ENCODE data around the gene C10orf71.

C10orf71 gene

DNA sequence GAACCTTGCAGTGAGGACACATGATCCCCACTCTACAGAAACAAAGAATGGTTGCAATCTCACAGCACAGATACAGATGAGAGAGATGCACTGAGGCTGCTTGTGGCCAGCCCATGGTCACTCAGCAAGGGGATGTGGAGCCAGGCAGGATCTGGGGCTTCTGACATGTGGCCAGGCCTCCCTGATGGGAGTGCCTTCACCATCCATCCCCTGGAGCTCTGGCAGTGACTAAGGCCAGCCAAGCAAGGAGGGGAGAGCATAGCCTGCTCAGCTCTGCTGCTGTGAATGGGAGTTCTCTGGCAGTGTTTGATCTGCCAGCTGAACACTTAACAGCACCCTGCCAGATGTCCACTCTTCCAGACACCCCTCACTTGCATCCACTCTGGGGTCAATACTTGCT is 19.8 kb downstream of the C10orf71 start:
- no peak for DNase-seq

DNA sequence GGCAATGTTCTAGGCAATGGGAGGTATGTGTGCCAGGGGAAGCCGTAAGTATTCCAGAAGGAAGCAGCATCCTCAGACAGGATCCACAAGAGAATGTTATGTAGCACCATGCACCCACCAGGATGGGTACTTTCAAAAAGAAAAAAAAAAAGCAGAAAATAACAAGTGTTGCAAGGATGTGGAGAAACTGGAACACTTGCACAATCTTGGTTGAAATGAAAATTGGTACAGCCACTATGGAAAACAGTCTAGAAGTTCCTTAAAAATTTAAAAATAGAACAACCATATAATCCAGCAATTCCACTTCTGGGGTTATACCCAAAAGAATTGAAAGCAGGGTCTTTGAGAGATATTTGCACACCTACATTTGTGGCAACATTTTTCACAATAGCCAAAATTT is 20.2 kb downstream of the C10orf71 start:
- DNase-seq: no peak

DNA sequence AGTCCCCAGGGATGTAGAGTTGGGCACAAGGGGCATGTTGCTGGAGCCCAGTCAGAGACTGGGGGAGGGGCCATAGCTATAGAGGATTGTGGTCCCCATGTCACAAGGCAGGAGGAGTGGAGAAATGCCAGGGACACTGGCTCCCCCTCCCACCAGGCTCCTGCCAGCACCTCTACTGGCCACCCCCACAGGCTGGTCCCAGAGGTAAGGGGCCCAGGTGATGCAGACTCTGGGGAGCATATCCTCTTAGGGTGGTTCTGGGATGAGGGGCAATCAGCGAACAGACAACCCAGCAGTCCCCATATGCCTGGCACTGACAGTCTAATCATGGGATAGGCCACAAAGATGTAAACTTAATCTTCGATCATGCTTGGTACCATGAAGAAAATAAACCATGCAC is 21.2 kb downstream of the C10orf71 start:
- no peak for DNase-seq

DNA sequence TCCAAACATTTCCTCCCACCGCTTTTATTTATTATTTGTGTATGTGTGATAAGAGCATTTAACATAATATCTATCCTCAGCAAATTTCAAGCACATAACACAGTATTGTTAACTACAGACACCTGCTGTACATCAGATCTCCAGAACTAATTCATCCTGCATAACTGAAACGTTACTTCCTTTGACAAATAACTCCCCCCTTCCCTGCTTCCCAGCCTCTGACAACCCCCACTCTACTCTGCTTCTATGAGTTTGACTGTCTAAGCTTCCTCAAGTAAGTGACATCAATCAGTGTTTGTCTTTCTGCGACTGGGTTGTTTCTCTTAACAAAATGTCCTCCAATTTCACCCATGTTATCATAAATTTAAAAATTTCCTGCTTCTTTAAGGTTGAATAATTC is 22.1 kb downstream of the C10orf71 start:
- DNase-seq: no peak

DNA sequence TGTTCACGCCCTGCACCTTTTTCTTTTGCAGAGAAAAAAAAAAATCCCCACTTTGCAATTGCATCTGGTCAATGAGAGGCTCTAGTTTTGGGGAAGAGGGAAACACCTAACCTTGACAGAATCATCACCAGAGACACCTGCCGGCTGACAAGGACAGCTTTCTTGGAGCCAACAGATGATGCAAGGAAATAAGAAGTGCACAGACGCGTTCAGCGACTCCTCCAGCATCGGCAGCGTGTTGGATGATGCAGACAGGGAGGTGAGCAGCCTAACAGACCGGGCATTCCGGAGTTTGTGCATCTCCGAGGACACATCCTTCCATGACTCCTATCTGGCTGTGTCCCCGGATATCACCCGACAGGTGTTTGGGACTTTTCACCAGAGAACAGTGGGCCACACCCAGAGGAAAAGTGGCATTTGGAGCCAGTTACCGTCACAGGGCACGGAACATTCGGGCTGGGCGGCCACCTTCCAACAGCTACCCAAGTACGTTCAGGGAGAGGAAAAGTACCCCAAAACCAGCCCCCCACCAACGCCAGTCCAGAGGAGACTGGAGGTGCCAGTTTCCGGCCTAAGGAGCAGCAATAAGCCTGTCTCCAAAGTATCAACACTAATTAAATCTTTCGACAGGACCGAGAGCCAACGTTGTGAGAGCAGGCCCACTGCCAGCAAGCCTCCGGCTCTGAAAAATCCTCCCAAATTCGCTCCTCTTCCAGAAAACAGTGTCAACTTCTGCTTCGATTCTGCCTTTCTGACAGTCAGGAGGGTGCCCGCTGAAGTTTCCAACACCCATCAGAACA is 23.6 kb downstream of the C10orf71 start:
- DNase-seq: no peak

DNA sequence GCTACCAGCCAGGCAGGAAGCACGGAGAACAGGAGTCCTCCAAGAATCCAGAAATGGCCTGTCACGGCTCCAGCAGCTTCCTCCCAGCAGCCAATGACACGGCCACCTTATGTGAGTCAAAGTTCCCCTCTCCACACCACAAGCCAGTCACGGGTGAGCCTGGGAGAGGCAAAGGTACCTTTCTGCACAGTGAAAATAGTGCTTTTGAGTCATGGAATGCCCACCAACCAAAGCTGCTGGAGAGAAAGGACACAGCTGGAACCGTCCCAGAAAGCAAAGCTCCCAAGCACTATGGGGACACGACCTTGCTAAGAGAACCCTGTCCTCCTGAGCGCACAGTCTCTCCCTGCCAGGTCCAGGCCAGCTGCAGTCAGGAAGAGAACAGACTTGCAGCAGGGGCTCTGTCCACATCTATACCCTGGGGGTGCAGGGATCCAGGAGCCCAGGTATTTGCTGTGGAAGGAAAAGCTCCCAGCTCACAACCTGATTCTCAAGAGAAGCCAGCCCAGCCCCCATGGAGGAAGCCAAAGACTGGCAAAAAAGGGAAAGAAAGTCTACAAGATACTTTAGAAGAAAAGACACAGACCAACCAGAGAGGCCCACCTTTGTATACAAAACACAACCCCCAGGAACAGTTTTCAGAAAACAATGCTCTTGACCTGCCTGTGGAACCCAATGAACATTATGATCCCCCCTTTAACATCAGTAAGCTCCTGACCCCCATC is 24.4 kb downstream of the C10orf71 start:
- DNase-seq: no peak

DNA sequence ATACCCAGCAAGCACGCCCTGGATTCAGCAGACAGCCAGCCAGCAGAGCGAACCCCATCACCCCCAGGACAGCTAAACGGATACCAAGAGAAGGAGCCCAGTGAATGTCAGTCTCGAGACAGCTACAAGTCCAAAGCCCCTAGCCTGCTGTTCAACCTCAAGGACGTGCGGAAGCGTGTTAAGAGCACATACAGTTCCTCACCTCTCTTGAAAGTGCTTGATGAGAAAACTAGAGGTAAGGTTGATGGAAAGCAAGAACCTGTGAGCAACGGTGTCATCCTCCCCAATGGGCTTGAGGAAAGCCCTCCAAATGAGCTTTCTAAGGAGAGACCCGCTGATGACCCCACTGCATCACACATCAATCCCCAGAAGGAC is 24.9 kb downstream of the C10orf71 start:
- no peak for DNase-seq

DNA sequence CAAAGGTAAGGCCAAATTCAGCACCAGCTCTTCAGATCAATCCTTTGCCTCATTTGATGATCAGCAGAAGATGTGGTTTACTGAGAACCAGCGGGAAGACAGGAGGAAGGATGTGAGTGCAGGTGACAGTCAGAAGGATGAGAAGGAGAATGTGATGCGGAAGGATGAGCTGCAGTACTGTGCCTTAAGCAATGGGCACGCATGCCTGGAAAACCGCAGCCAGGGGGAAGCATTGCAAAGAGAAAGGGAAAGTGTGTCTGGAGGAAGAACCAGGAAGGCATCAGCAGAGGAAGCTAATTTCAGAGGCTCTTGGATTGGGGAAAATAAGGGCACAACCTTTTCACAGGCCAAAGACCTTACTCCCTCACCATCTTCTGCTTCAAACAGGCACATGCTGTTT is 25.7 kb downstream of the C10orf71 start:
- DNase-seq: no peak

DNA sequence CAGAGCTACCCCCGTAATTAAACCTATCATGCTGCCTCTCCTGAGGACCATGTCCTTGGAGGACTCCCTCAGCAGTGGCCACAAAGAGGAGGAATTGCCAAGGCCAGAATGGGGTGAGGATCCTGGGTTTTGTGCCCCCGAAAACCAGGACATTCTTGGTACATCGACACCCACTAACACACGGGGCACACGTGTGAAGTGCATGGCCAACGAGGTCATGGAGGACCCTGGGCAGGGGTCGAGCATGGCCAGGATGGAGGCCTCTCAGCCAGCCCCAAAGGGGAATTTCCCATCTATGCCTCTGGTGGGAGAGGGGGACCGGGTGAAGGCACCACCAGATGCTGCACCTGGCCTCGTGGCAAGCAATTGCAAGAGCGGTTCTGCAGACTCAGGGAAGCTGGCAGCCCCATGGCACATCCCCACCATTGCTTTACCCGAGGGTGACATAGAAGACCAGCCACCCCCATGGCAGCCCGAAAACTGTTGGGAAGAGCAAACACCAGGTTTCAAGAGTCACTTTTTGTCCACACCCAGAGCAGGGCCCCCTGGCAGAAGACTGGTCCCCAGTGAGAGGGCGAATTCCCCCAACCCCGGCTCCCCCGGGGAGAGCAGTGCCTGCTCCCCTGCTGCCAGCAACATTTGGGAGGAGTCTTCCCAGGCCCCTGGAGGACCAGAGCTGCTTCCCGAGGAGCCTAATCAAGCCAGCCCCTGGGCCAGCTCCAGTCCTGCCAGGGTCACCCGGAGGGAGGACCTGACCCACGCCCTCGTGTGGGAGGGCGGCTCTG is 26.4 kb downstream of the C10orf71 start:
- no peak for DNase-seq

DNA sequence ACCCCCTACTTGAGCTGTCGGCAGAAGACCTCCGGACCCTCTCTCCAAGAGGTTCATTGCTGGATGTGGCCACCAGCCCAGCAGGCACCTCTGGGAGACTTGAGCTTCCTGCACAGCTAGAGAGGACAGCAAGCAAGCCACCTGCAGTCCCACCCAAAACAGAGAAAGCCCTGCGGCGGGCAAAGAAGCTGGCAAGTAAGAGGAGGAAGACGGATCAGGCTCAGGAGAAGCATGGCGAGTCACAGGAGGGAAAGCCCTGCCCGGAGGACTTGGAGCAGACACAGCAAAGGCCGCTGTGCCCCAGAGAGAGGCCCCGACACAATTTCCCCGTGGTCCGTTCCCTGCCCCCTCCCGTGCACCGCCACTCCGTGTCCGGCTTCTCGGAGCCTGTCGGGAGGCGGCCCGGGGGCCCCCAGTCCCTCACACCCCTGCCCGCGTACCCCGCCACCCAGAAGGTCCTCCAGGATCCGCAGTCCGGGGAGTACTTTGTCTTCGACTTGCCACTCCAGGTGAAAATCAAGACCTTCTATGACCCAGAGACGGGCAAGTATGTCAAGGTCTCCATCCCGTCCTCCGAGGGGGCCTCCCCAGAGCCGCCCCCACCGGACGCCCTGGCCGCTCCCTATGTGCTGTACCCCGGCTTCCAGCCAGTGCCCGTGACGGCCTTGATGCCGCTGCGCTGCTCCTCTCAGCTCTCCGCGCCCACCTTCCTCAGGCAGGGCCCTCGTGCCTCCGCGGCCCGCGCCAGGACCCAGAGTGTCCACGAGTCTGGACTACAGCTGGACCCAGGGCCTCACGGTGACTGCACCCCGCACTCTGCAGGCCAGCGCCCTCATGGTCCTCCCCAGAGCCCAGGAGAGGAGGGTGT is 27.2 kb downstream of the C10orf71 start:
- DNase-seq: no peak

DNA sequence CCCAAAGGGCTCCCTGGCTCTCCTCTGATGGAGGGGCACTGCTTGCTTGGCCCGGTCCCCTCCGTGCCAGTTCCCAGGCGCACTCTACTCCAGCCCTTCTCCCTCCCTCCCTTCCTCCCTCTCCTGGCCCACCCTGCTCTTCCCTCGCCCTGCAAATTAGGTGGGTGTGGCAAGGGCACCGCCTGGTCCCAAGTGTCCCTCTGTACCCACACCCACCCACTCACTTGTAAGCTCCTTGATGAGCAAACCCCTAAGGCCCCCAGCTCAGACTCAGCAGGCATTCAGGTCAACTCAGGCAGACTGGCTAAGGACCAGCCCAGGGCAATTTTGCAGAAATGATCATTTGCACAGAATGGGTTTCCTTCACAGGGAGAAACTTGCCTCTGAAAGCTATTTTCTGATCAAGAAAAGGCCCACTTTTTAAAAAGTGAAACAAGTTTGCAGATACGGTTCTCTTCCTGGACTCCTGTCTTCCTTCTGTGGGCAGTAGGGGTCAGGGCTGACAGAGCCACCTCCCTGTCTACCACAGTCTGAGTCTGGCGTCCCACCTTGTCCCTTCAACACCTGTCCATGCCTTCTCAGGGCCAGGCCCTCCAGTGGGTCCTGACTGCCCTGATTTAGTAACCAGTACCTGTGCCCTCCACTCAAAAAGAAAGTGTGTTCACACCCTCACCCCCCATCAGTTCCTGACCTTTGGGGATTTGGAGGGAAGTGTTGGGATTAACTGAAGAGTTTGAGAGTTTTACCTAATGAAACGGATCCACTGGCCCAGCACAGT is 28.3 kb downstream of the C10orf71 start:
- DNase-seq: no peak

DNA sequence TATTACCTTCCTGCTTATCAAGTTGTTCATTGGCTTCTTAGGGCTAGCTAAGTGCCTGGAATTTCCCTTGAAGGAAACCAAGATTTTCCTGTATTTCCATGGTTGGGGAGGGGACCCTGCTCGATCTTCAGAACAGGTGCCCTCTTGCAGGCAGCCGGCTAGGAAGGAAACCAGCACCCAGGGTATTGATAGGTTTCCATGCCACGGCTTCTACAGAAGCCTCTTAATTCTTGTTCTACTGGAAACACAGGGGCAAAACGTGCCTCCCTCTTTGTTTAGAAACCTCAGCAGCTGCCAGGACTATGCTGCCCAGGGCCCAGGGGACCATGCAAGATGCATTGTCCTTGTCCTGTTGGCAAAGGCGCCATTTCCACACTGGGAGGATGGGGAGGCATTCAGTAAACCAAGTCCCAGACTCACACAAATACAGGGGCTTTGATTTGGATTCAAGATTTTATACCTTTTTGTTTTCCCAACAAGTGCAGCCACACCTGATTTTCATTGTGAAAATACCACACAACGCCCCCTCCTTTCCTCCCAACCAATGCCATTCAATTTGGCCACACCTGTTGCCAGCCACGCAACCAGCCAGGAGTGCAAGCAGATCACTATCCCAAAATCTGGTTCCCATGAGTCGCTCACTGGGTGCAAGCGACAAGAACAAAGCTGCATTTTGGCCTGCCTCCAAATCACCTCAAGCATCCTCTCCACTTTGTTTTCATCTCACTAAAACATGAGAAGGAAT is 29.6 kb downstream of the C10orf71 start:
- no peak for DNase-seq

DNA sequence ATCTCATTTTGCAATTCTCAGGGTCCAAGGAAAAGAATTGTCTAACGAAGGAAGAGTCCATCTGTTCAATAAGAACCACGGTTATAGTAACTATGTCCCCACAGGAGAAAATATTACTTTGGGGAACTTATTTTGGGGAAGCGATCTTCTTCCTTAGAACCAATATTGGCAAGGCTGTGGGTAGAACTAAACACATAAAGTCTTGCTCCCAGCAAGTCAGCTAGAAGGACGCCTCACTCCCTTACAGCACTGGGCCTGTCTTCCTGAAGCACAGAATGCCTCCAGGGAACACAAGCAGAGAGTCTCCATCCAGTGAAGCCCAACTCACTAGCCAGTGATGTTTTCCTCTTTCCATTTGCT is 30.2 kb downstream of the C10orf71 start:
- no peak for DNase-seq

DNA sequence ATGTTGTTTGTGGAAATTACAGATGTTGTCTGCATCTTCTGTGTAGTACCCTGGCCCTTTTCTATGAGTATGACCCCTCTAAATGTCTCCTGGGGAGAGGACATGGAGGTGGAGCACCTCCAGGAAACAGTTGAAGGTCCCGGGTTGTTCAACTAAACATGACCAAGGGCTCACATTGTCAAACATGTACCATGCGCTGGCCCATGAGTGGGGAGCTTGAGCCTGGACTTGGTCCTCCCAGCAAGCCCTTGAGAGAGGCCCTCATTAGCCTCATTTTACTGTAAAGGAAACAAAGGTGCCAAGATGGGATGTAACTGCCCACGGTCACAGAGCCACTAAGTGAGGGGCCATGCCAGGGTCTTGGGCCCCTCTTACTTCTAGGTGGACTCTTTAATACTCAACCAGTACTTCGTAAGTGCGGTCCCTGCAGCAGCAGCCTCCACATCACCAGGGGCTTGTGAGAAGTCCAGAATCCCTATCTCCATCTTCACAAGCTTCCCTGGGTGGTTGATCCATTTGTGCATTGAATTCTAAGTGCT is 31.2 kb downstream of the C10orf71 start:
- DNase-seq: no peak

DNA sequence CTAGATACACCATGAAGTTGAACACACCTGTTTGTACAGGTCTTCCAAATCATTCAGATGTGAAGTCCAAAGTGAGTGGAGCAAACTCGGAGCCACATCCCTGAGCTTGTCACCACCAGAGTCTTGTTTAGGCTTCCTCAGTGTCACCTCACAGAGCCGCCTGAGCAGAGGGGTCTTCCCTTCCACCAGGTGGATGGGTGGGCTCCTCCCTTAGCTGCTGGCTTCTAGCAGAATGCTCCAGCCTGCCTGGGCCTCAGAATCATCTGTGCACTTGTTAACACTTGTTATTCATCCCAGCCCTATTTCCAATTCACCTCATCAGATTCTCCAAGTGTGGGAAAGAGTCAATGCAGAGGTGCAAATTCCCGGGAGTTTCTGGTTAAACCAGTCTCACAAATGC is 32.5 kb downstream of the C10orf71 start:
- DNase-seq: no peak

DNA sequence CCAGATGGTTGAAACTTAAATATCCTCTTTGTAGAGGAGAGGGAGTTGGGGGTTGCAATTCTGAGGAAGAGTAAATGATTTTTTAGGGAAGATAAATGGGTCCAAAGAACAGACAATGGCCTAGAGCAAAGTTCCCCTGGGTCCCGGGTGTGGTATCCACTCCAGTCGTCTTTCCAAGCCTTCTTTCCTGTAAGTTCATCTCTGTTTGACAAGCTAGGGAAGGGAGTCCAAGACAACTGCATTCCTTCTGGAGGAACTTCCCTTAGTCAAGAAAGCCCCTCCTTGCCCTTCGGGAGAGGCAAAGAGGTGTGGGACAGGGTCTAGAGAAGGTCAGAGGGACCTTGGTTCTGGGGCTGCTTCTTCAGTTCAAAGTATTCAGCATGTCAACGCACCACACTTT is 33.4 kb downstream of the C10orf71 start:
- DNase-seq: no peak

DNA sequence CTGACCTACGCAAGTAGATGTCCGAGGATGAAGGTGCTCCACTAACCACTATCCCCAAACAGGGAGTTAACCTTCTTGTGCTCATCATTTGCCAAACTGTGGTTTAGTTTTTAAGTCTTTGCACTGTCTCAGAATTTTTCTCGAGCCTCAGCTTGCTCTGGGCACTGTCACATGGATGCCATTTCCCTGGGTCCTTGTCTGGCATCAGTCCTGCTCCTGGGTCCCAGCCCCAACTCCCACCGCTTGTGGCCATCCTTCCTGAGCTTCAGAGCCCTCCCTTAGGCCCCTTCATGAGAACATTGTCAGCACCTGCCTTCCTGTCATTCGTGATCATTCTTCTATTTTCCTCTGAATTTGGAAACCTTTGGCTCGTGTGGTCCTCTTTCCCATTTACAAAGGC is 33.8 kb downstream of the C10orf71 start:
- no peak for DNase-seq

DNA sequence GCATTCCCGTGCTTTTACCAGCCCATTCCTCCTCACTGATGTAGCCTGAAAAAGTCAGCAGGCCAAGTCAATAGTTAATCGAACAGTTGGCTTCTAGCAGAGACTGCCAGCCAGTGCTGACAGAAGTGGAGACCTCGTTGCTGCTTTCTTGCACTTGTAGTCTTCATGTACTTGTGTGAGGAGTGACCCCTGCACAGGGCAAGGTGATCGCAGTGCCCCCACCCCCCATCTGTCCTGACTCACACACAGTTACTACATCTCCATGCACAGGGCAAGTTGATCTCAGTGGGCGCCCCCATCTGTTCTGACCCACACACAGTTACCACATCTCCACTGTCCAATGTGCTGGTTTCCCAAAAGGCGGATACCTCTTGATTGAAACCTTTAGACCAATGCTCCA is 34.2 kb downstream of the C10orf71 start:
- no peak for DNase-seq

DNA sequence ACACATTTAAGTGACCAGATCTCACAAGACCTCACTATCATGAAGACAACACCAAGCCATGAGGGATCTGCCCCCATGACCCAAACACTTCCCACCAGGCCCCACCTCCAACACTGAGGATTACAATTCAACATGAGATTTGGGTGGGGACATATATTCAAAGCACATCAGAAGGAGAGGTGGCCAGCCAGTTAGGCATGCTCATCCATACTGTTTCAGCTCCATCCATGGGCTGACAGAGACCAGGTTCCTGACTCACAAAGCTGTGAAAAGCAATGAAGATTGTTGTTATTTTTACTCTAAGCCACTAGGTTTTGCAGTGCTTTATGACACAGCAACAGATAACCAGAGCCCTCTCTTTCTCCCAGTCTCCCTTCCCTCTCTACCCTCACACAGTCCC is 36.0 kb downstream of the C10orf71 start:
- no peak for DNase-seq

DNA sequence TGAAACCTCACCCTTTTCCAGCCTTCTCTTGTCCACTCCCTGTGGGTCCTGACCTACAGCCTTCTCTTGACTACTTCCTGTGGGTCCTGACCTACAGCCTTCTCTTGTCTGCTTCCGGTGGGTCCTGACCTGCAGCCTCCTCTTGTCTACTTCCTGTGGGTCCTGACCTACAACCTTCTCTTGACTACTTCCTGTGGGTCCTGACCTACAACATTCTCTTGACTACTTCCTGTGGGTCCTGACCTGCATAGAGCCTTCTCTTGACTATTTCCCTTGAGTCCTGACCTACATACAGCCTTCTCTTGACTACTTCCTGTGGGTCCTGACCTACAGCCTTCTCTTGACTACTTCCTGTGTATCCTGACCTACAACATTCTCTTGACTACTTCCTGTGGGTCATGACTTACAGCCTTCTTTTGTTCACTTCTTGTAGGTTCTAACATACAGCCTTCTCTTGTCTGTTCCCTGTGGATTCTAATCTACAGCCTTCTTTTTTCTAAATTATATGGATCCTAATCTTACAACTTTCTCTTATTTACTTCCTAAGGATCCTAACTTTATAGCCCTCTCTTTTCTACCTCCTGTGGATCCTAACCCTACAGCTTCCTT is 36.5 kb downstream of the C10orf71 start:
- no peak for DNase-seq

DNA sequence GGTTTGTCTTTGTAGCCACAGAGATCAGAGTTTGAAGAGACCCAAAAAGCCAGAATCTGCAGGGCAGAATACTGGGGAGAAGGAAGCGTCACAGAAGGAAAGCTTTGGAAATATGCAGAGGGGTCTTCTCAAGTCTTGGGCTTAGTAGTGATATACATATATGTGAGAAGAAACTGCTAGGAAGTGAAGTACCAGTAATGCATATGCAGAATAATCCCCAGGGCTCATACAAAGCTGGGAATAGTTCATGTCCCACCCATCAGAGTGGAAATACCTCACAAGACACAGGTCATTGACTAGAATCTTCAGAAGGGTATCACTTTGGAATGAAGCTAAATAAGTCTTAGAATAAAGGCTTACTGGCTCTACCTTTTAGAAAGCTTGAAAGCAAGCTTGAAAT is 39.6 kb downstream of the C10orf71 start:
- no peak for DNase-seq

All from T-helper 9 cell (primary cell).